Stimulated activated CD8-positive, alpha-beta memory T cell treated with anti-CD3 and anti-CD28 coated beads, Interleukin-12 subunit alpha, Interleukin-12 subunit beta, amount 100 ng/mL, for 24 hours (primary cell): ENCODE measurements around the gene LSM11.
"Not testable (repeated sequence)": the region's sequence is repeated elsewhere in the genome, so short reads cannot be mapped to it uniquely, and the experiment has no call there.

Experiments used
- DNase-seq: peaks from one replicate; pipeline ENCODE4 v3.0.0-alpha.2; 2020; ENCODE audit errors: extremely low read depth

LSM11 gene

DNA sequence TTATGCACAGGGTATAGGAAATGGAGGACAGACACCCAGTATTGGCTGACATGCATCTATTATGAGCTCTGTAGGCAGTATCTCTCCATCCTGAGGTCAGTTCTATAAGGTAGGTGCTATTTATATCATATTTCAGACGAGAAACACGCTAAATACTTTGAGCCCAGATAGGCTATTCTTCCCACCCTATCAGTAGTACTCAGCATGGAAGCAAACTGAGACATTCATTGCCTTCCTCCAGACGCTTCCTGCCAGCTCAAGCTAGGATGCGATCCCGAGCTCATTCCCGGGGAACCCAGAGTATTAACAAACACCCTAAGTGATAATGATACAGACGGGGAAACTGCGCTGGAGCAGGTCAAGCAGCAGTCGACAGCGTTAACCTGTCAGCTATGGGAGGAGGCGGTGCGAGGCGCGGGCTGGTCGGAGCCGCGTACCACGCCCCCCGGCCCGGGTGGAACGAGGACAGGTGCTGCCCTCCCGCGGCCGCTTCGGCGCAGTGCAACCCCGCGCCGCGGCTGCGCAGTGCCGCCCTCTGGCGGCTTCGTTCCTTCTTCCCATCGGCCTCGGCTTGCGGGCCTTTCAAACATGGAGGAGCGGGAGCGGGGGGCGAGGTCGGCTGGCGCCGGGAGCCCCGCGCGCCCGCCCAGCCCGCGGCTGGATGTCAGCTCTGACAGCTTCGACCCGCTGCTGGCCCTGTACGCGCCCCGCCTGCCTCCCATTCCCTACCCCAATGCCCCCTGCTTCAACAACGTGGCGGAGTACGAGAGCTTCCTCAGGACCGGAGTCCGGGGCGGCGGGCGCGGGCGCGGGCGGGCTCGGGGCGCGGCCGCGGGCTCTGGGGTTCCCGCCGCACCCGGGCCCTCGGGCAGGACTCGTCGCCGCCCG is at the start of gene LSM11:
TSS of gene LSM11 (plus strand) at position 550 of the 888 bp plus-strand sequence. CDS start at position 589, 39 bp downstream.
- DNase-seq: peak; percentile 67

DNA sequence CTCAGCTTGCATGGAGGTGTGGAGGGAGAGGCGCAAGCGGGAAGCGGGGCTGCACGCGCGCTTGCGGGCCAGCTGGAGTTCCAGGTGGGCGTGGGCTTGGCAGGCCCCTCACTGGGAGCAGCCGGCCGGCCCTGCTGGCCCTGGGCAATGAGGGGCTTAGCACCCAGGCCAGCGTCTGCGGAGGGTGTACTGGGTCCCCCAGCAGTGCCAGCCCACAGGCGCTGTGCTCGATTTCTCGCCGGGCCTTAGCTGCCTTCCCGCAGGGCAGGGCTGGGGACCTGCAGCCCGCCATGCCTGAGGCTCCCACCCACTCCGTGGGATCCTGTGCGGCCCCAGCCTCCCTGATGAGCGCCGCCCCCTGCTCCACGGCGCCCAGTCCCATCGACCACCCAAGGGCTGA is 49.7 kb upstream of the LSM11 start:
- not testable (repeated sequence) for DNase-seq

DNA sequence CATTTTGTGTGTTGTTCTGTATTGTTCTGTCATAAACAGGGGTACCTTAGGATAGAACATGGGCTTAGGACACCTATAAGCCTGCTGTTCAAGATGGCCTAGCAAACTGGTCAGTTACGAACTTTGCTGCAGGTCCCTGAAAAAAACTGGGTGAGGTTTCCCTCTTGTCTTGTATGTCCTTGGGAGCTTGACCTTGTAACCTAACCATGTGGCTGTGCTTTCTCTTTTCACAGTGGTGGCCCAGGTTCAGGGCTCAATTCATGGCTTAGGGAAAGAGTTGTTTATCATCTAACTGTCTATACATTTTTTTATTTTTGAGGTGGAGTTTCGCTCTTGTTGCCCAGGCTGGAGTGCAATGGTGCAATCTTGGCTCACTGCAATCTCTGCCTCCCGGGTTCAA is 47.4 kb upstream of the LSM11 start:
- DNase-seq: not testable (repeated sequence)

DNA sequence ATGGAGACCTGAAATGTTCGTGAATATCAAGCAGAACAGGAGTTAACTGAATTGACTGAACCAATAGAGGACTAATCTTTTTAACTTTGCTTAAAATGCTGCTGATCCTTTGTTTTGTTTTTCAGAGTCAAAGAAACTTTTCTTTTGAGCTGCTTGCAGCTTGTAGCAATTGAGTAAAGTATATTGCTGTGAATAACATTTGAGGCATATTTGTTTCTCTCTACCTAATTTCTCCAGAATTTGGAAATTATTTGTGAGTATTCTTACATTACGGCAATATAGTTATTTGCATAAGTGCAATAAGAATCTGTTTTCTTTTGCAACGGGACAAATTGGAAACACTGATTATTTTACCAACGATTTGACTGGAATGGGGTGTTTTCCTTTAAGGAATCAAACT is 44.8 kb upstream of the LSM11 start:
- not testable (repeated sequence) for DNase-seq

DNA sequence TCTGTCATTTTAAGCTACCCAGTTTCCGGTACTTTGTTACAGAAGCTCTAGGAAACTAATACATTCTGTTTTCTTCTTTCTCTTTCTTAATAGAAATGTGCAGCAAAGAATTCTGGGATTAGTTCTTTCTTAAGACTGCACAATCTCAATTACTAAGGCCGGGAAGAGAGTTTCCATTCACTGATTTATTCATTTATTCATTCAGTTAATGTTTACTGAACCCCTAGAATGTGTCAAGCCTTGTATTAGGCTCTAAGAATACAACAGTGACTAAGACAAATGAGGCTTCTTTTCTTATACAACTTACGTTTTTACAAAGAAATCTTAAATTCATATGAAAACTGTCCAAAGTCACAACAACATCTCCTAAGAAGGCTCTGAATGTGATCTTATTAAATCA is 39.8 kb upstream of the LSM11 start:
- no peak for DNase-seq

DNA sequence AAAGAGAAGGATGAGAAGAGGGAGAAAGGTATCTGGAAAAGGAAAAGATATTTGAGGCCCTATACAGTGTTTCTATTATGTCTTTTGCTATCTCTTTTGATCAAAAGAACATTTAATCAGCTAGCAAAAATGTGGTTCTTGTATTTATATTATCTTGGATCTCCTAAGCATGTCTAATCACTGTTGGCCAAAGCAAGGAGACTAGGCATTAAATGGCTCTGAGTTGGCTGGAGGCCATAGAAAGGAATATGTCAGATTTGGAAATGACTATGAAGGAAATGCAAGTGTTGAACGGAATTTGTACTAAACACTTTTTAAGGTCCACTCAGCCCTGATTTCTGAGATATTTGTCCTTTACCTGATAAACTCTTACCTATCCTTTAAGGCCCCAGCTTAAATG is 34.6 kb upstream of the LSM11 start:
- no peak for DNase-seq

DNA sequence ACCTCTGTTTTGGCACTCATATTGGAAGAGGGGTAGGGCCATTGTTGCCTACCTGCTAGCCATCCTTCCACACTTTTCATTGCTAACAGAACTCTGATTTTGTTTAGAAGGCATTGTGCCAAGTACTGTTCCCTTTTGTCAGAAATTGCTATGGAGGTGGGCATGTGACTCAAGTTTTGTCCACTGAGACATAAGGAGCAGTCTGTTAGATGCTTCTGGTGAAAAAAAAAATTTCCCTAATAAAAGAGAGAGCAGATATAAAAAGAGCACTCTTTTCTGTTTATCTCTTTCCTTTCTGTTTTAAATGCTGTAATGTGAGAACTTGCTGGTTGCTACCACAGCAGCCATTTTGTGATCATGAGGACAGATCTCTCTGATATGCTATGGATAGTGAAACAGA is 34.2 kb upstream of the LSM11 start:
- DNase-seq: no peak

DNA sequence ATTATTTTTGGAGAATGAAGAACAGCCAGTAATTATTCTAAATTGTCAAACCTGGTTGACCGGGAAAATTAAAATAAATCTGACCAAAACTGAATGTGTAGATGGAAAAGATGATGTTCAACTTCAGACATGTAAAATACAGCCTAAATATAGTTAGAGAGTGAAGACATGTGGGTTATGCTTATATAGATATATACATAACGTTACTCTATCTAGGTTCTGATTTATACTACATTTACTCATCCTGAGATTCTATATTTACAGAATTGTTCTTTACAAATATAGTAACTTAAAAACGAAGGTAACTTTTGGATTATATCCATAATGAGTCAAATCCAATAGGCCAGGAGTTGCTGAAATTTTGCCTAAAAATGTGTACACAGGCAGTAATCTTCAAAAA is 33.1 kb upstream of the LSM11 start:
- no peak for DNase-seq

DNA sequence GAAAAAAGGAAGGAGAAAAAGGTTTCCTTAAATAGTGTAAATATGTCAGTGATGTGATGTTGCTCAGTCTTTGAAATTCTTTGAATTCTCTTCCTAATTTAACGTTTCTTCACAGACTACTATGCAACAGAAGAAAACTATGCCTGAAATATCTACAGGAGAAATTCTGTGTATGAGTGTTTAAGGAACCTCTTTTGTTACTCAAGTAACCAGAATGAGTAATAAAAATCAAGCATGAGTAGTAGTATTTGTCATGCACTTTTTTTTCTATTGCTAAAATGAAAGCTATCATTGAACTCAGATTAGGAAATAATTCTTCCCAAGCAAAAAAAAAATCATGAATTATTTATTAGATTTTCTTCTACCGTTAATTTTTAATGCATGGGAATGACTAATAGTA is 32.6 kb upstream of the LSM11 start:
- DNase-seq: no peak

DNA sequence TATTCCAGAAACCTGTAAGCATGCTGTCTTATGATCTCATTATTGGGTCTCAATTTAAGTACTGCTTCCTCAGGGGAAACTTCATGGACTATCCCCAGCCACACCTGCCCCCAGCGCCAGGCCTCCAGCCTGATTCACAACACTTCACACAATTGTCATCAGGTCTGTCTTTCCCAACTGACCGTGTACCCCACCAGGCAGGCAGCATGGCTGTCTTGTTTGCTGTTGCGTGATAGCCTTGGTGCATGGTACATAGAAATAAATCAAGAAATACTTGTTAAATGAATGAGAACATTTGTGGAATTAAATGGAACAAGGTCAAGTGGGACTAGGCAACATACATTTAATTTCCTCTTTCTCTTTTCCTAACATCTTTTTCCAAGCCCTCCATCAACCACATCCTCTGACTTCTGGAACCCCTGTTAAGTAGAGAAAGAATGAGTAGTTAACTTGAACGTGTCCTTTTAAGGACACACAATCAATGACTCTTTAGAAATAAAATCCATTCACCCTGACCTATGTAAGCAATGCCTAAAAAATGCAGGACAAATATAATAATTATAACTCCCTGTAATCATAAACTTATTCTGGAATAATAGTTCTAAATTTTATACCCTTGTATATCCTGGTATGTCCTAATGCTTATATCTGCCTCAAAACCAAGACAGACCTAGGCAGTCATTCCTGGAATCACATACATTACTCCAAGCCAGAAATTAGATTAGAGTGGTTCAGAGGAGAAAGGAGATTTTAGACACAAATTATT is 29.5 kb upstream of the LSM11 start:
- DNase-seq: no peak

DNA sequence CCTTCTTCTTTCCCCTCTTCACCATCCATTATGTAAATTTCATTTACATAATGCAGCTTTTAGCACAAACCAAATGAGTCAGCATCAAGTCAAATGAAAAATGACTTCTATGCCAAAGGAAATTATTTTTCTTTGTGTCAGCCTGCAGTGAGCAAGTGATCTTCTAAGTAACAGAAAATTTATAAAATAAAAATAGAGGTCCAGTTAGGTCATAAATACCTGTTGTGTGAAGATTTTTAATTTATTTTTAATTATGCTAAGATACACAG is 29.0 kb upstream of the LSM11 start:
- DNase-seq: no peak

DNA sequence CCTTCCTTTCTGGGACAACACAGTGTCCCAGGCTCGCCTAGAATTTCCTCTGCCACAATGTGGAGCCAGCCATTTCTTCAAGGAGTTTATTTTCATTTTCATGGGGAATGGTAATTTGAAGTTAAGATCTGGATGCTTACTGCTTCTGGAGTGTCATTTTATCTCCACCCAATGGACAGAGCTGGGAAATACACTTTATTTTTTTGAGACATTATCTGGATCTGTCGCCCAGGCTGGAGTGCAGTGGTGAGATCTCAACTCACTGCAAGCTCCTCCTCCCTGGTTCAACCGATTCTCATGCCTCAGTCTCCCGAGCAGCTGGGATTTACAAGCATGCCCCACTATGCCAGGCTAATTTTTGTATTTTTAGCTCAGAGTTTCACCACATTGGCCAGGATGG is 25.0 kb upstream of the LSM11 start:
- no peak for DNase-seq

DNA sequence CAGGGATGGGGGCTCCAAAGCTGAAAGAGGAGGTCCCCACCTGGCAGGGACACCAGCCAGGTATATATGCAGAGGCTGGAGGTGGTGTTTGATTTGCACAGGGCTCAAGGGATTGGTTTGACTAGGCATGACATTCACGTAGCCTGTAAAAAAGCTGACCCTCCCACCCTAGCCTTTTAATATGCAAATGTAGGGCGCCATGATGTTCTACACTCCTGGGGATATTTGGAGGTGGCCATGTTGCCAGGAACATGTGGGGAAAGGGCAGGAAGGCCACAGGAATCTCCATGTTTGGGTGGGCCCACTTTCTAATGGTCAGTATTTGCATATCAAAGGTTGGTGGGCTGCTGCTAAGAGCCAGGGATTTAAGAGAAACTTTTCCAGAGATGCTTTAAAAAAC is 24.3 kb upstream of the LSM11 start:
- DNase-seq: no peak

DNA sequence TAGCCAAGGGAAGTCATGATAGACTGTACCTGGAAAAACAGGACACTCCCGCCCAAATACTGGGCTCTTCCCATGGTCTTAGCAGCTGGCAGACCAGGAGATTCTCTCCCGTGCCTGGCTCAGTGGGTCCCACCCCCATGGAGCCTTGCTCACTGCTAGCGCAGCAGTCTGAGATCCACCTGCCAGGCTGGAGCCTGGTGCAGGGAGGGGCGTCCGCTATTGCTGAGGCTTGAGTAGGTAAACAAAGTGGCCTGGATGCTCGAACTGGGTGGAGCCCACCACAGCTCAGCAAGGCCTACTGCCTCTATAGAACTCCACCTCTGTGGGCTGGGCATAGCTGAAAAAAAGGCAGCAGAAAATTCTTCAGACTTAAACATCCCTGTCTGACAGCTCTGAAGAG is 22.4 kb upstream of the LSM11 start:
- DNase-seq: no peak

DNA sequence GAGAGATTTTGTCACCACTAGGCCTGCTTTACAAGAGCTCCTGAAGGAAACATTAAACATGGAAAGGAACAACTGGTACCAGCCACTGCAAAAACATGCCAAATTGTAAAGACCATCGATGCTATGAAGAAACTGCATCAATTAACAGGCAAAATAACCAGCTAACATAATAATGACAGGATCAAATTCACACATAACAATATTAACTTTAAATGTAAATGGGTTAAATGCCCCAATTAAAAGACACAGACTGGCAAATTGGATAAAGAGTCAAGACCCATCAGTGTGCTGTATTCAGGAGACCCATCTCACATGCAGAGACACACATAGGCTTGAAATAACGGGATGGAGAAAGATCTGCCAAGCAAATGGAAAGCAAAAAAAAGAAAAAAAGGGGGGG is 20.6 kb upstream of the LSM11 start:
- DNase-seq: not testable (repeated sequence)

DNA sequence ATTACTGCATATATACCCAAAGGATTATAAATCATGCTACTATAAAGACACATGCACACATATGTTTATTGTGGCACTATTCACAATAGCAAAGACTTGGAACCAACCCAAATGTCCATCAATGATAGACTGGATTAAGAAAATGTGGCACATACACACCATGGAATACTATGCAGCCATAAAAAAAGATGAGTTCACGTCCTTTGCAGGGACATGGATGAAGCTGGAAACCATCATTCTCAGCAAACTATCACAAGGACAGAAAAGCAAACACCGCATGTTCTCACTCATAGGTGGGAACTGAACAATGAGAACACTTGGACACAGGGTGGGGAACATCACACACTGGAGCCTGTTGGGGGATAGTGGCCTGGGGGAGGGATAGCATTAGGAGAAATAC is 16.9 kb upstream of the LSM11 start:
- DNase-seq: not testable (repeated sequence)

DNA sequence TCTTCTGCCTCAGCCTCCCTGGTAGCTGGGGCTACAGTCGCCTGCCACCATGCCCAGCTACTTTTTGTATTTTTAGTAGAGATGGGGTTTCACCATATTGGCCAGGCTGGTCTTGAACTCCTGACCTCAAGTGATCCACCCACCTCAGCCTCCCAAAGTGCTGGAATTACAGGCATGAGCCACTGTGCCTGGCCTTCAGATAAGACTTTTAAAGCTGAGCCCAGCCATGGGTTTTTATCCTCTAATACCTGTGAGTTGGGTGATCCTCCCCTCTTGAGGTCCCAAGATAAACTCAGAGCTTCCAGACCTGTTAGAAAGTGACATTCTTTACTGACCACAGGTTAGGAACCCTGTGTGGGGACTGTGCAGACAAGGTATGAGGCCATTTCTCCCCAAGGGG is 15.7 kb upstream of the LSM11 start:
- not testable (repeated sequence) for DNase-seq

DNA sequence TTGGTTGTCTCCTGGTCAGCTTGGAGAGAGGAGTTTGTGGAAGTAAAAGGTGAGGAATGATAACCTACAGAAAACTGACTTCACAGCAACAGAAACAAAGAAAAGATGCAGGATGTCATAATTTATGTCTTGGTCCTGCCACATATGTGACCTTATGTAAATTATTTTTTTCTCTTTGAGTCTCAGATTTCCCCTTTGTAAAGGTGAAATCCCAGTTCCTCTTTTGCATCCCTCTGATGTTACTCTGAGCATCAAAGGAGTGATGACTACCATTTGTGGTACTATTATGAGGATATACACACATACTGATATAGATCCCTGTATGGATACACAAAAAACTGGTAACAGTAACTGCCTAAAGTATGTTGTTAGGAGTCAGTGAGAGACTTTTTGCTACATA is 13.7 kb upstream of the LSM11 start:
- DNase-seq: no peak

DNA sequence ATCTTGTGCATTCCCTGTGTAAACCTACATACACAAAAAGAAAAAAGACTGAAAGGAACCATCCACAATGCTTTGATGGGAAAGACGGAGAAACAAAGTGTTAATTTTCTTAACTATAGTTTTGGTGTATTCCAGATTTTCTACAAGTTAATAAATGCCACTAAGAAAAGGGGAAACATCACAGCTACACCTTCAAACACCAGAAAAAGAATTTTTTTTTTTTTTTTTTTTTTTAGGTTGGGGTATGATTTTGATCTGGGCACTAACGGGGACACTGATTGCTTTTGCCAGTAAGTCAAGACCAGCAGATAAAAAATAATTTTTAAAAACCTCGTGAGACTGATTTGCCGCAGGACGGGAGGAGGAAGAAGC is 12.6 kb upstream of the LSM11 start:
- DNase-seq: no peak

DNA sequence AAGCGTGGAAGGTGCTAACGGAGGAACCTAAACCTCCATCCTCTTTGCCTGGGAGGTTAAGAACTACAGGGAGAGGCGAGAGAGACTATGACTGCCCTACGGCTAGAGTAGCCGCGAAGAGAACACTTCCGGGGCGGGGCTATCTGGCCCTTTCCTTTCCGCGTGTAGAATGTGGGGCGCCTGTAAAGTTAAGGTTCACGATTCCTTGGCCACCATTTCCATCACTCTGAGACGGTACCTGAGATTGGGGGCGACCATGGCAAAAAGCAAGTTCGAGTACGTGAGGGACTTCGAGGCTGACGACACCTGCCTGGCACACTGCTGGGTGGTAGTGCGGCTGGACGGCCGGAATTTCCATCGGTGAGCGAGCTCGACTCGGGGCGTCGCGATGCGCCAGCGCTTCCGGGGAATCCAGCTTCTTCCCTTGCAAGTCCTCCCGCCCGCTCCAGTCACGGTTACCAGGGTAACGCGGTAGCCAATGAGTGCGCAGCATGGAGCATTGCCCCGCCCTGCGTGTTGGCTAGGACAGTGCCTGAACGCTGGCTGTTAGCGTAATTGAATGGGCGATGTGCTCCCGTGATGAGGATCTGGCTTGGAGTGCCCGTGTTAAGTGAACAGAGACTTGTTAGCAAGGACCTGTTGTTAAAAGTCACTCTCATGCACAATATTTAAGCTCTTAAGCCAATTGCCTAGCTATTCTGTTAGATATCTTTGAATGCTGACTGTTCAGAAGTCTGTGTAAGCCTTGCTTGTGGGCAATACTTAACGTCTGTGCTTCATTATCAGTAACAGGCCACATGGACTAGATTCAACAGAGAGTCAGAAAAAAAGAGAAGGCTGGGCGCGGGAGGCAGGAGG is 12.0 kb upstream of the LSM11 start, which contains the start of gene THG1L:
TSS of gene THG1L (plus strand) at position 149 of the 858 bp plus-strand sequence. CDS start at position 170, 21 bp downstream.
- DNase-seq: peak; percentile 96

DNA sequence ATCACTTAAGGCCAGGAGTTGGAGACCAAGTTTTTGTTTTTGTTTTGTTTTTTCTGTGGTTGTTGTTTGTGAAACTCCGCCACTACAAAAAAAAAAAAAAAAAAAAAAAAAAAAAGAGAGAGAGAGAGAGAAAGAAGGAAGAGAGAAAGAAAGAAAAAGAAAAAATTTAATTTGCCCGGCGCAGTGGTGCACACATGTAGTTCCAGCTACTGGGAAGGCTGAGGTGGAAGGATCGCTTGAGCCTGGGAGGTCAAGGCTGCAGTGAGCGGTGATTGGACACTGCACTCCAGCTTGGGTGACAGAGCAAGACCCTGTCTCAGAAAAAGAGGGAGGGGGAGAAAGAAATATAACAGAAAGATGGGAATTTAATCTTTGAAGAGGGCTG is 11.4 kb upstream of the LSM11 start:
- no peak for DNase-seq

DNA sequence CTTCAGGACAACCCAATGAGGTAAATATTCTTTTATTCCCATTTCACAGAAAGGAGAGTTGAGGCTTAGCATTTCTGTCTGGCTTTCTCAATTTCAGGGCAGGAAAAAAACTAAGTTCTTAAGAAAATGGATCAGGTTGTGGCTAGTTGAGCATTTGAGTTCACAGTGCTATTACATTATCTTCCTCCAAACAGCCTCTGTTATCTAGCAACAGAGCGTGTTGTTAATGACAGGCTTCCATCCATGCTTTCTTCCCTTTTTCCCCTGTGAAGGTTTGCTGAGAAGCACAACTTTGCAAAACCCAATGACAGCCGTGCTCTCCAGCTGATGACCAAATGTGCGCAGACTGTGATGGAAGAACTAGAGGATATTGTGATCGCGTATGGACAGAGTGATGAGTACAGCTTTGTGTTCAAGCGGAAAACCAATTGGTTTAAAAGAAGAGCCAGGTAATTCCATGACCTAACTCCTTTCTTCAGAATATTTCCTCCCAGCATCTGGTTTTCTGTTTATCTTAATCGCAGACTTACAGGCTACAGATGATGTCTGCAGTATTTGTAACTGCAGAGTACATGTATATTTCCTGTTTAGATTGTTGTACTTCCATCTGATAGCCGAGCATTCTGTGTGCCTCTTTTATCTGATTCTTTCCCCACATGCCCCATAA is 10.8 kb upstream of the LSM11 start:
- DNase-seq: no peak
